WERI-Rb-1 (cell line): ENCODE data around the gene CDC42BPB.
"Not testable (repeated sequence)": the region's sequence is repeated elsewhere in the genome, so short reads cannot be mapped to it uniquely, and the experiment has no call there.

ENCODE experiments used
- DNase-seq: peaks from one replicate; pipeline ENCODE4 v3.0.0-alpha.2; 2020
- H3K27ac ChIP-seq: fragments of 250-450 bp; sonication (Bioruptor Pico); 2 replicates; pipeline ENCODE4 v1.5.1; 2020; ENCODE audit warnings: mild to moderate bottlenecking, moderate library complexity
- H3K27me3 ChIP-seq: fragments of 250-450 bp; sonication (Bioruptor Pico); 2 replicates; pipeline ENCODE4 v1.5.1; 2021; ENCODE audit warnings: mild to moderate bottlenecking, low read depth, moderate library complexity; ENCODE audit not compliant: insufficient read depth, severe bottlenecking
- H3K36me3 ChIP-seq: fragments of 250-450 bp; sonication (Bioruptor Pico); 2 replicates; pipeline ENCODE4 v1.5.1; 2020; ENCODE audit warnings: mild to moderate bottlenecking, moderate library complexity
- H3K4me3 ChIP-seq: 2 replicates; pipeline ENCODE4 v1.5.1; 2011; ENCODE audit warnings: low read depth, mild to moderate bottlenecking, control low read depth, low read length
- H3K9me3 ChIP-seq: fragments of 250-450 bp; sonication (Bioruptor Pico); 2 replicates; pipeline ENCODE4 v1.5.1; 2021; ENCODE audit warnings: mild to moderate bottlenecking, moderate library complexity; ENCODE audit not compliant: severe bottlenecking
- TF ChIP-seq, protein P1 (sequence below): IDR thresholded peaks from 2 replicates; pipeline ENCODE4 v1.5.1; 2011; ENCODE audit warnings: low read depth, mild to moderate bottlenecking, control low read depth, inconsistent platforms, low read length

The CDC42BPB gene

DNA sequence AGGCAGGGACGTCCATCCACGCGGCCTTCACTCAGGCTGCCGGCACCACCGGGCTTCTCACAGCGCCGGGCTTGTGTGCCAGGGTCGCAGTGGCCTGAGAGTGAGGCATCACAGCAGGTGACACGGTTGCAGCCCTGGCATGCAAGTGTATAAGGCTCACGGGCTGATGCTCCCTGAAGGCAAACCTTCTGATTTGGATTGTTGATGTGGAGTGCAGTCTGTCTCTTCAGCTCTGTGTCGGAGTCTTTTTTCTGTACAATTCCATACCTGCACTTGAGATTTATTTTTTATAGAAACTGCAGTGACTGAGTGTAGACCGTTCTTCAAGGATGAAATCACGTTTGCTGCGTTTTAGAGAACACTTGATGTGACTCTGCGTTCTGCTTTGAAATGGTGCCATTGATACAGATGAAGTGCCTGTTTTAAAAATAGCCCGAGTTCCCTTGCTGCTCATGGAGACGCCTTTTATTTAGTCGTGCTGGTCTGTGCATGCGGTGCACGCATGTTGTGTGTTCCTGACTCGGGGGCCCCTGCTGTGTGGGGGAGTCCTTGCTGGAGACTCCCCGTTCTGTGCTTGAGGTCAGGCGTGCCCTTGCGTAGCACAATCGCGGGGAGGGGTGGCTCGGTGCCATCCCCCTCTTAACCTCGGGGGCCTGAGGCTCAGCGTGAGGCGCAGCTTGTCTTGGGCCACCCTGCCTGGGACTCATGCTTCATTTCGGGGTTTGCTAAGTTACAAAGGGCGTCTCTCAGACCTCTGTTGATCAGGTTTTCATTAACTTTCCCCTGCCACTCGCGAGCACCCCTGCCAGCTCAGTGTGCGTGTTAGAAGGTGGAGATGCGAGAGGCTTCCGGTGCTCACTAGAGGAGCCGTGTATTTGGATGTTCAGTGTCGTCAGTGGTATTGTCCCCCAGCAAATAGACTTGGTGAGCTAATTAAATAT lies 156.4 kb downstream of the CDC42BPB start:
- H3K27me3 ChIP-seq: no peaks in the 10 kb centered on the region
- H3K27ac ChIP-seq: no peak overlapping the region

DNA sequence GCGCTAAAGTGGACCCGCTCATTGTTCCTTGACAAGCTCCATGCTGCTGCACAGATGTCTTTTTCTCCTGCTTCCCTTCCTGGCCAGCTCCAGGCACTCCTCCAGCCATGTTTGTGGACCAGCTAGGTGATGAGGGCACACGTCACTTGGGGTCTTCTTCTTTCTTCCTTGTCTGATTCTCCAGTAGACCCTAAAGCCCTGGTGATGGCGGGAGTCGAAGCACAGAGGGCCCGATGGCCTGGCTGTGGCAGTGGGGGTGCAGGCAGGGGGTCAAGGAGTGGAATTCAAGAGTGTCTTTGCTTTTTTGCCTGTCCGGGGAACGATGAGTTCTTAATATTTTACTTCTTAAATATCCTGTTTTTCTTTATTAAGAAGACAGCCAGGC lies 157.8 kb downstream of the CDC42BPB start:
- DNase-seq: no peak
- Histone ChIP-seq H3K4me3 (no peak overlapping the region), H3K9me3 (no peaks in the 10 kb centered on the region), H3K27me3 (no peaks in the 10 kb centered on the region), H3K36me3 (peaks cover 13% of the 10 kb centered on the region; the same call in 1 of the 2 replicates), H3K27ac (no peak overlapping the region)
- TF ChIP-seq, protein P1, sequence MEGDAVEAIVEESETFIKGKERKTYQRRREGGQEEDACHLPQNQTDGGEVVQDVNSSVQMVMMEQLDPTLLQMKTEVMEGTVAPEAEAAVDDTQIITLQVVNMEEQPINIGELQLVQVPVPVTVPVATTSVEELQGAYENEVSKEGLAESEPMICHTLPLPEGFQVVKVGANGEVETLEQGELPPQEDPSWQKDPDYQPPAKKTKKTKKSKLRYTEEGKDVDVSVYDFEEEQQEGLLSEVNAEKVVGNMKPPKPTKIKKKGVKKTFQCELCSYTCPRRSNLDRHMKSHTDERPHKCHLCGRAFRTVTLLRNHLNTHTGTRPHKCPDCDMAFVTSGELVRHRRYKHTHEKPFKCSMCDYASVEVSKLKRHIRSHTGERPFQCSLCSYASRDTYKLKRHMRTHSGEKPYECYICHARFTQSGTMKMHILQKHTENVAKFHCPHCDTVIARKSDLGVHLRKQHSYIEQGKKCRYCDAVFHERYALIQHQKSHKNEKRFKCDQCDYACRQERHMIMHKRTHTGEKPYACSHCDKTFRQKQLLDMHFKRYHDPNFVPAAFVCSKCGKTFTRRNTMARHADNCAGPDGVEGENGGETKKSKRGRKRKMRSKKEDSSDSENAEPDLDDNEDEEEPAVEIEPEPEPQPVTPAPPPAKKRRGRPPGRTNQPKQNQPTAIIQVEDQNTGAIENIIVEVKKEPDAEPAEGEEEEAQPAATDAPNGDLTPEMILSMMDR: no peak

More for the DNA sequence above, 156.4 kb downstream of the CDC42BPB start:
- Histone ChIP-seq H3K9me3 (no peaks in the 10 kb centered on the region), H3K4me3 (no peak overlapping the region), H3K36me3 (peaks cover 21% of the 10 kb centered on the region)
- TF ChIP-seq, protein P1: no peak
- no peak for DNase-seq

DNA sequence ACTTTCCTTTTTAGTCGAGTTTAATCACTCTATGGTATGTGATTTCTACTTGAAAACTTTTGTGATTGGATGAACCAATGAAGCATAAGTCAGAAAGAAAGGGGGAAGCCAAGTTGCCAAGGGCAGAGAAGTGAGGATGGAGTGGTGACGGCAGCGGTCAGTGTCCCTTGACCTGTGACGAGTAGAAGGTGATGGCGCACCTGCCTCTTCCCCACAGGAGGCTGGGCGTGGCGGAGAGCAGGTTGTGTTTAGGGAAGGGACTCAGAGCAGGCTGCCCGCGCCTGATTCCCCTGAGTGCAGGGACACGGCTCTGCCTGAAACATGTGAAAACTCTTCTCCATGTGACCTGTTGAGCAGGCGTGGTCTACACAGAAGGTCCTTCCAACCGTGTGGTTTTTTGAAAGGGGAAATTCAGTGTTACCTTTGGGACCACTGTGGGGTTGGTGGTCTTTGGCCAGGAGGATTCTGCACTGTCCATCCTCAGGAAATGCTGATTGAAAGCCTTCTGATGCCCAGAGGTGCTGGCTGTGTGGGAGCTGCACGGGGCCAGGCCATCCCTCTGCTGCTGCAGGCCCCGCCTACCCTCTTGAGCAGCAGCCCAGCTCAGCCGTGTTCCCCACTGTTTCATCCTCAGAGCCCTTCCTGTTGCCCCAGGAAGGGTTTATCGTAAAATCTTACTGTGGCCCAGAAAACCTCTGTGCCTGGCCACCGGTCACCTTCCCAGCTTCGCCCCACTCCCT lies 158.4 kb downstream of the CDC42BPB start:
- Histone ChIP-seq H3K36me3 (peaks cover 10% of the 10 kb centered on the region; the same call in 1 of the 2 replicates), H3K27me3 (no peaks in the 10 kb centered on the region), H3K9me3 (no peaks in the 10 kb centered on the region), H3K4me3 (no peak overlapping the region), H3K27ac (no peak overlapping the region)
- TF ChIP-seq, protein P1: no peak
- no peak for DNase-seq

DNA sequence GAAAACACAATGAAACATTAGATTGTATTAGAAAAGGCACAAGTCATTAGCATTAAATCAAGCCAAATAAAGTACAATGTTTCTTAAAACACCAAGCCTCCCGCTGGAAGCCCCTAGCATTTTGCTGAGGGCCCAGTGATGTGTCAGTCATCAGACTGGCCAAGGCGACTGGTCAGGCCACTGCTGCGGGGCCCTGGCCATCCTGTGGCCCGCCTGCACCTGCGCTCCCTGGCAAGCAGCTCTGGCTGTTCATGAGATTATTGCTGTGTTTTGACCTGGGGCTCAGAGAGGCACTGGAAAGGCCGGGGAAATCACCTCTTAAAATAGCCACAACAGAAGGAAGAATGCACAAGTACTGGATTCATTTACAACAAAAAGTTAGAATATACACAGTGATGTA lies 159.1 kb downstream of the CDC42BPB start:
- no peak overlapping the region for H3K4me3 ChIP-seq
- no peaks in the 10 kb centered on the region for H3K9me3 ChIP-seq
- no peak for DNase-seq
- H3K36me3 ChIP-seq: peaks cover 6% of the 10 kb centered on the region; the same call in 1 of the 2 replicates
- H3K27ac ChIP-seq: no peak overlapping the region
- H3K27me3 ChIP-seq: no peaks in the 10 kb centered on the region
- TF ChIP-seq, protein P1: no peak

DNA sequence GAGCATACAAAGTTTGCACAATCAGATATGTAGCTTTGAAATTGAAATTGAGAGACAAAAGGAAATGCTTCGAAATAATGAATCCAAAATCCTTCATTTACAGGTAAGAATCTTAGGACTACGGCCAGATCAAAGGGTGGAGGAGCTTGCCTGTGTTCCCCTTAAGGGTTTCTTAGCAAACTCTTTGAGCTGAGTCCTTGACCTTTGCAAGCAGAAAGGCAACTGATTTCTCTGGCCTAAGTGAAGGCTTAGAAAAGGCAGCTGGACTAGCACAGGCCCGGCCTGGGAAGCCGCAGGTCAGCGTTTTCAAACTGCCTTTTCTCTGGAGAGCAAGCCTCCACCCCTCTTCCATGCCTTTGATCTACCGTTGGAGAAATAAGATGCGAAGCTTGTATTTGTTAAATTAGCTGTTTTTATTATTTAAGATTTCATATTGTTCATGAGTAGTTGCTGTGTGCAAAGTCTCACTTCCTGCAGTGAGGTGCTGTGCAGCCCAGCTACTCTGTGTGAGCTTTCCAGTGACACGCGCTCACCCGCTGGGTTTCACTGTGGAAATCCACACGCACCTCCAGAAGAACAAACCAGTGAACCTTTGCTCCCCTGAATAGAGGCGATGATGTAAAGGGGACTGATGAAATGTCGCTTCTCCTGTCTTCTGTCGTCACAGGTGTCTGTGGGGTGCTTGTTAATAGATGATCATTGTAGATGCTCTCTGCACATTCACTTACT lies 159.9 kb downstream of the CDC42BPB start:
- no peak for DNase-seq
- Histone ChIP-seq H3K4me3 (no peak overlapping the region), H3K27ac (no peak overlapping the region), H3K9me3 (no peaks in the 10 kb centered on the region), H3K36me3 (peaks cover 6% of the 10 kb centered on the region), H3K27me3 (no peaks in the 10 kb centered on the region)
- TF ChIP-seq, protein P1: no peak

DNA sequence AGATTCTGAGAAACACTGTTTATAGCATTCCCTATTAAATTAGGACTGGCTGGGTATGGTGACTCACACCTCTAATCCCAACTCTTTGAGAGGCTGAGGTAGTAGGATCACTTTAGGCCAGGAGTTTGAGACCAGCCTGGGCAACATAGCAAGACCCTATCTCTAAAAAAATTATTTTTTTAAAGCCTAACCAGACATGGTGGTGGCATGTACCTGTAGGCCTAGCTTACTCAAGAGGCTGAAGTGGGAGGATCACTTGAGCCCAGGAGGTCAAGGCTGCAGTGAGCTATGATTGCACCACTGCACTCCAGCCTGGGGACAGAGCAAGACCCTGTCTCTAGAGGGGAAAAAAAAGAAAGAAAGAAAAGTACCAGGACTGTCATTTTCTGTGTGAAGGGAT lies 160.6 kb downstream of the CDC42BPB start:
- not testable (repeated sequence) for DNase-seq, H3K27ac ChIP-seq, H3K36me3 ChIP-seq

More for the DNA sequence above, 160.6 kb downstream of the CDC42BPB start:
- not testable (repeated sequence) for H3K27me3 ChIP-seq, H3K9me3 ChIP-seq, H3K4me3 ChIP-seq
